HepG2 (cell line): Measurements from ENCODE around the gene GSTM4. TPM values are rescaled to one million over a fixed set of nuclear protein-coding genes. Genes with fewer than 3 reads are reported as not detected.

Experiments used
- ATF2 ChIP-seq: sonication (generic); formaldehyde crosslinking; IDR thresholded peaks from 2 replicates; pipeline ENCODE4 v1.4.0; 2020; ENCODE audit warnings: missing genetic modification reagents
- ATF5 ChIP-seq: sonication (generic); formaldehyde crosslinking; IDR thresholded peaks from 2 replicates; pipeline ENCODE4 v1.4.0; 2020; ENCODE audit warnings: mild to moderate bottlenecking, low read depth, missing genetic modification reagents
- CREB3 ChIP-seq: sonication (generic); formaldehyde crosslinking; IDR thresholded peaks from 2 replicates; pipeline ENCODE4 v1.5.0; 2020; ENCODE audit warnings: missing genetic modification reagents
- DZIP1 ChIP-seq: sonication (generic); formaldehyde crosslinking; IDR thresholded peaks from 2 replicates; pipeline ENCODE4 v1.5.0; 2020; ENCODE audit warnings: mild to moderate bottlenecking, missing genetic modification reagents
- GTF2F1 ChIP-seq: fragments of 150-350 bp; IDR thresholded peaks from 2 replicates; pipeline ENCODE4 v1.6.1; 2014; ENCODE audit warnings: low read length
- HNRNPH1 ChIP-seq: fragments of 200-400 bp; formaldehyde crosslinking; optimal IDR thresholded peaks from 2 replicates; pipeline ENCODE3; 2017; ENCODE audit warnings: mild to moderate bottlenecking, low read depth, low read length
- IKZF4 ChIP-seq: sonication (generic); formaldehyde crosslinking; IDR thresholded peaks from 2 replicates; pipeline ENCODE4 v1.5.1; 2020; ENCODE audit warnings: borderline replicate concordance, mild to moderate bottlenecking, low read depth, missing genetic modification reagents; ENCODE audit errors: not compliant biosample characterization
- NCOR1 ChIP-seq: fragments of 200-600 bp; sonication (generic); IDR thresholded peaks from 2 replicates; pipeline ENCODE4 v1.7.0; 2017; ENCODE audit warnings: antibody characterized with exemption, low read length, borderline replicate concordance
- NR2C2 ChIP-seq: sonication (generic); formaldehyde crosslinking; IDR thresholded peaks from 2 replicates; pipeline ENCODE4 v1.4.0; 2020; ENCODE audit warnings: missing genetic modification reagents, mild to moderate bottlenecking, moderate library complexity, borderline replicate concordance
- RBM22 ChIP-seq: fragments of 200-400 bp; formaldehyde crosslinking; optimal IDR thresholded peaks from 2 replicates; pipeline ENCODE3; 2017; ENCODE audit warnings: mild to moderate bottlenecking, low read length, moderate library complexity
- SKI ChIP-seq: fragments of 450-650 bp; IDR thresholded peaks from one replicate; pipeline ENCODE4 v1.6.1; 2018; ENCODE audit warnings: mild to moderate bottlenecking; ENCODE audit not compliant: partially characterized antibody
- SNRNP70 ChIP-seq: fragments of 200-400 bp; formaldehyde crosslinking; IDR thresholded peaks from 2 replicates; pipeline ENCODE4 v1.6.1; 2017; ENCODE audit warnings: mild to moderate bottlenecking, low read depth, low read length, moderate library complexity
- ZBTB33 ChIP-seq: sonication (generic); formaldehyde crosslinking; IDR thresholded peaks from 2 replicates; pipeline ENCODE4 v1.4.0; 2020; ENCODE audit warnings: missing genetic modification reagents
- ZNF136 ChIP-seq: sonication (generic); formaldehyde crosslinking; IDR thresholded peaks from 2 replicates; pipeline ENCODE4 v1.8.1; 2022; ENCODE audit warnings: low read depth, mild to moderate bottlenecking, moderate library complexity, missing genetic modification reagents
- ZNF33A ChIP-seq: sonication (generic); formaldehyde crosslinking; IDR thresholded peaks from 2 replicates; pipeline ENCODE4 v1.5.1; 2020; ENCODE audit warnings: missing genetic modification reagents, mild to moderate bottlenecking, moderate library complexity, borderline replicate concordance
- ZNF569 ChIP-seq: sonication (generic); formaldehyde crosslinking; IDR thresholded peaks from 2 replicates; pipeline ENCODE4 v1.5.0; 2020; ENCODE audit warnings: mild to moderate bottlenecking, missing genetic modification reagents, moderate library complexity, borderline replicate concordance
- ZNF580 ChIP-seq: IDR thresholded peaks from 2 replicates; pipeline ENCODE4 v1.6.1; 2016; ENCODE audit warnings: low read depth, borderline replicate concordance
- ZNF776 ChIP-seq: sonication (generic); formaldehyde crosslinking; IDR thresholded peaks from 2 replicates; pipeline ENCODE4 v1.4.0; 2020; ENCODE audit warnings: mild to moderate bottlenecking, missing genetic modification reagents
- ZNF780A ChIP-seq: sonication (generic); formaldehyde crosslinking; IDR thresholded peaks from 2 replicates; pipeline ENCODE4 v1.8.0; 2022; ENCODE audit warnings: mild to moderate bottlenecking, missing genetic modification reagents, moderate library complexity
- ZNF816 ChIP-seq: sonication (generic); formaldehyde crosslinking; IDR thresholded peaks from 2 replicates; pipeline ENCODE4 v1.8.0; 2022; ENCODE audit warnings: missing genetic modification reagents, mild to moderate bottlenecking, borderline replicate concordance
- polyA plus RNA-seq, 8 experiments: library from polyadenylated mRNA; depleted of rRNA in 3 of 8; stranded (reverse) in 7 of 8; unstranded in 1 of 8; fragments of >200 nt; fragmentation: Illumina TruSeq in 4 of 8; extraction: Trizol in 4 of 8; gene quantifications; 2 replicates each; pipeline versions ENCODE4 v1.2.1 to v1.2.3, GENCODE V29; 2011 to 2016; ENCODE audit warnings: low read depth in 4 of 8, missing spikeins in 1 of 8, mixed read lengths in 1 of 8; ENCODE audit not compliant: insufficient read depth in 1 of 8
- total RNA-seq, 5 experiments: library from RNA; depleted of rRNA; stranded (reverse); fragments of >200 nt; fragmentation: Illumina TruSeq; extraction: Trizol; gene quantifications; 2 replicates each; pipeline ENCODE4 v1.2.3, GENCODE V29; 2016; ENCODE audit warnings: low read depth in 1 of 5

Gene GSTM4
- total and polyA plus RNA-seq, 2 of the 13 experiments (the other 11 are each of a cell fraction or from before 2014, with no cell fraction given): 25.3 to 40.8 TPM

- TF ChIP-seq ZBTB33: no peak
- TF ChIP-seq ZNF136 (CRISPR knock-in tag): no peak
- TF ChIP-seq HNRNPH1: no peak
- TF ChIP-seq ATF5 (CRISPR knock-in tag): no peak
- TF ChIP-seq ZNF776: peak; percentile 78
- no peak for TF ChIP-seq SNRNP70
- no peak for TF ChIP-seq ZNF33A
- TF ChIP-seq DZIP1 (CRISPR knock-in tag): no peak
- no peak for TF ChIP-seq RBM22
- no peak for TF ChIP-seq SKI
- no peak for TF ChIP-seq GTF2F1
- peak; percentile 76; the same call in 1 of the 2 replicates for TF ChIP-seq NR2C2
- TF ChIP-seq ZNF569 (CRISPR knock-in tag): no peak
- TF ChIP-seq NCOR1: 0 out of 2 replicates have a peak, but pooled peaks have one; percentile 61
- peak; percentile 40; the same call in 1 of the 2 replicates for TF ChIP-seq ZNF580 (CRISPR knock-in tag)
- peak; percentile 25; the same call in 1 of the 2 replicates for TF ChIP-seq ATF2 (CRISPR knock-in tag)
- peak; percentile 85 for TF ChIP-seq IKZF4 (CRISPR knock-in tag)
- TF ChIP-seq CREB3 (CRISPR knock-in tag): no peak
- TF ChIP-seq ZNF780A (CRISPR knock-in tag): peak; percentile 46; the same call in 1 of the 2 replicates
- TF ChIP-seq ZNF816: no peak
These were observed at the start of gene GSTM4 (continued) for GRCh38 chr1:109655615-109656519.
